ENCODE data around the gene OR6K6. TPM values are rescaled to one million over a fixed set of nuclear protein-coding genes. Genes with fewer than 3 reads are reported as not detected.

Gene OR6K6
- total RNA-seq, 4 donors from 2014 or later: not detected

GRCh38 chr1:158730453-158730852 is 24.1 kb upstream of the OR6K6 start:
- Histone ChIP-seq H3K4me1 (no peaks in the 10 kb centered on the region), H3K27ac (no peak overlapping the region), H3K27me3 (no peaks in the 10 kb centered on the region), H3K36me3 (no peaks in the 10 kb centered on the region), H3K9me3 (no peaks in the 10 kb centered on the region), H3K4me3 (no peak overlapping the region)
- DNase-seq (ENCODE audit: low spot score in 2 of 2): no peak
- TF ChIP-seq EP300 (IDR thresholded peaks at IDR 0.05): no peak
- TF ChIP-seq POLR2A (IDR thresholded peaks at IDR 0.05): no peak
- TF ChIP-seq CTCF (IDR thresholded peaks at IDR 0.05): no peak
- 80 to 84% methylated on average over 4 of the region's 4 CpGs for WGBS, 2 donors

GRCh38 chr1:158731707-158732106 is 22.8 kb upstream of the OR6K6 start:
- no peak for DNase-seq (ENCODE audit: low spot score in 2 of 2)
- H3K9me3 ChIP-seq: no peaks in the 10 kb centered on the region
- no peaks in the 10 kb centered on the region for H3K36me3 ChIP-seq
- H3K4me1 ChIP-seq: no peaks in the 10 kb centered on the region
- no peaks in the 10 kb centered on the region for H3K27me3 ChIP-seq
- 80 to 81% methylated on average over 4 of the region's 4 CpGs for WGBS, 2 donors
- TF ChIP-seq CTCF (IDR thresholded peaks at IDR 0.05) (no peak), POLR2A (IDR thresholded peaks at IDR 0.05) (no peak), EP300 (IDR thresholded peaks at IDR 0.05) (no peak)
- H3K27ac ChIP-seq: no peak overlapping the region
- no peak overlapping the region for H3K4me3 ChIP-seq

- Histone ChIP-seq H3K9me3 (no peaks in the 10 kb centered on the region), H3K27ac (no peak overlapping the region), H3K4me3 (no peak overlapping the region), H3K36me3 (no peaks in the 10 kb centered on the region), H3K4me1 (no peaks in the 10 kb centered on the region), H3K27me3 (no peaks in the 10 kb centered on the region)
- TF ChIP-seq EP300 (IDR thresholded peaks at IDR 0.05): no peak
- TF ChIP-seq POLR2A (IDR thresholded peaks at IDR 0.05): no peak
- TF ChIP-seq CTCF (IDR thresholded peaks at IDR 0.05): no peak
- WGBS, 2 donors: 66 to 78% methylated on average over 2 of the region's 2 CpGs
- no peak for DNase-seq (ENCODE audit: low spot score in 2 of 2)
These were observed 22.0 kb upstream of the OR6K6 start for GRCh38 chr1:158732524-158732923.

- H3K36me3 ChIP-seq: no peaks in the 10 kb centered on the region
- H3K9me3 ChIP-seq: no peaks in the 10 kb centered on the region
- no peaks in the 10 kb centered on the region for H3K27me3 ChIP-seq
- no peak for TF ChIP-seq EP300 (IDR thresholded peaks at IDR 0.05)
- TF ChIP-seq CTCF (IDR thresholded peaks at IDR 0.05): no peak
- TF ChIP-seq POLR2A (IDR thresholded peaks at IDR 0.05): no peak
- no peak overlapping the region for H3K27ac ChIP-seq
- no peak for DNase-seq (ENCODE audit: low spot score in 2 of 2)
- no peak overlapping the region for H3K4me3 ChIP-seq
- no peaks in the 10 kb centered on the region for H3K4me1 ChIP-seq
These were observed 18.7 kb upstream of the OR6K6 start for GRCh38 chr1:158735848-158736247.

GRCh38 chr1:158752155-158752712 is 2.3 kb upstream of the OR6K6 start:
- no peak overlapping the region for H3K4me3 ChIP-seq
- no peak overlapping the region for H3K27ac ChIP-seq
- no peaks in the 10 kb centered on the region for H3K36me3 ChIP-seq
- no peaks in the 10 kb centered on the region for H3K27me3 ChIP-seq
- DNase-seq (ENCODE audit: low spot score in 2 of 2): no peak
- TF ChIP-seq CTCF (IDR thresholded peaks at IDR 0.05): no peak
- 90 to 91% methylated on average over 9 of the region's 9 CpGs for WGBS, 2 donors
- no peaks in the 10 kb centered on the region for H3K4me1 ChIP-seq
- no peaks in the 10 kb centered on the region for H3K9me3 ChIP-seq
